HUES6 (cell line): ENCODE results near the gene TMEM214.
A peak's percentile ranks its signal among the peaks of the same experiment; 100 is the strongest.

Experiments
- H3K27ac ChIP-seq: 2 replicates; pipeline ENCODE4 v1.7.0; 2013; ENCODE audit warnings: low read depth, mild to moderate bottlenecking, low read length, inconsistent platforms
- H3K27me3 ChIP-seq: 2 replicates; pipeline ENCODE4 v1.6.1; 2013; ENCODE audit warnings: low read length; ENCODE audit not compliant: control insufficient read depth, insufficient read depth
- H3K36me3 ChIP-seq: 2 replicates; pipeline ENCODE4 v1.6.1; 2013; ENCODE audit warnings: low read length; ENCODE audit not compliant: control insufficient read depth, insufficient read depth
- H3K4me1 ChIP-seq: 2 replicates; pipeline ENCODE4 v1.6.1; 2013; ENCODE audit warnings: low read length; ENCODE audit not compliant: control insufficient read depth, insufficient read depth
- H3K4me3 ChIP-seq: 2 replicates; pipeline ENCODE4 v1.5.1; 2013; ENCODE audit warnings: low read depth, low read length
- H3K9ac ChIP-seq: one replicate; pipeline ENCODE4 v1.6.1; 2013; ENCODE audit warnings: mild to moderate bottlenecking, low read length
- H3K9me3 ChIP-seq: 2 replicates; pipeline ENCODE4 v1.6.1; 2013; ENCODE audit warnings: low read depth, low read length; ENCODE audit not compliant: control insufficient read depth, insufficient read depth

TMEM214 gene

GRCh38 chr2:27053776-27054175 is 21.0 kb downstream of the TMEM214 start:
- Histone ChIP-seq H3K27me3 (no peaks in the 10 kb centered on the region), H3K9me3 (no peaks in the 10 kb centered on the region), H3K9ac (no peak overlapping the region), H3K4me3 (no peak overlapping the region), H3K36me3 (peaks cover 50% of the 10 kb centered on the region), H3K27ac (no peak overlapping the region), H3K4me1 (no peaks in the 10 kb centered on the region)

DNA sequence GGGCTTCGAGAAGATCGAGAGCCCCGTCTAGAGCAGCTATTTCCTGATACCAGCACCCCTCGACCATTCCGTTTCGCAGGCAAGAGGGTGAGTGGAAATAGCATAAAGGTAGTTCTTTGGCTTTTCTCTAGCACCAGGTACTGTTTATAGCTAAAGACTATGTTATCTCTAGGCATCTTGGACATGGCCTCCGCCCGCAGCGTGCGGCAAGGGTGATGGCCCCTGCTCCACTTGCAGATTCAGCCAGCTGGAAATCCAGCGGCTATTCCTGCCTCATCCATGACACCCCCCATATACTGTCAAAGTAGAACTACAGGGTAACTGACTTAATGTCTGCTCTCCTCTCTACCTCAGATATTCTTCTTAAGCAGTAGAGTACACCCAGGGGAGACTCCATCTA is 22.0 kb downstream of the TMEM214 start:
- no peaks in the 10 kb centered on the region for H3K9me3 ChIP-seq
- no peaks in the 10 kb centered on the region for H3K27me3 ChIP-seq
- H3K36me3 ChIP-seq = peaks cover 59% of the 10 kb centered on the region
- H3K4me1 ChIP-seq = no peaks in the 10 kb centered on the region
- no peak overlapping the region for H3K4me3 ChIP-seq
- no peak overlapping the region for H3K9ac ChIP-seq
- H3K27ac ChIP-seq = no peak overlapping the region

DNA sequence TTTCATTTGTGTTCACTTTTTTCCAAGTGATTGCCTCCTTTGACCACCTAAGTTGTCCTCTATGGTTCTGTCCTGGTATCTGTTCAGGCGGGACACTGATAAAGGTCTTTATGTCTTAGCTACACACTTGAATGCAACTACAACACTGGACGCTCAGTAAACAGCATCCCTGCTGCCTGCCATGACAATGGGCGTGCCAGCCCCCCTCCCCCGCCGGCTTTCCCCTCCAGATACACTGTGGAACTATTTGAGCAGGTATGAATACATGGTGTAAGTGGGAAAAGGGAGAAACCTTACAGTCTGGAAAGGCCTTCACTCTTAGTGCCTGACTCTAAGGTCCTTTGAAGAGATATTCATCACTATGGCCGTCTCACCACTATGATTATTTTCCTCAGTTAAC is 24.4 kb downstream of the TMEM214 start:
- no peak overlapping the region for H3K4me3 ChIP-seq
- H3K36me3 ChIP-seq = peaks cover 70% of the 10 kb centered on the region
- H3K27ac ChIP-seq = no peak overlapping the region
- no peak overlapping the region for H3K9ac ChIP-seq
- H3K27me3 ChIP-seq = no peaks in the 10 kb centered on the region
- H3K4me1 ChIP-seq = no peaks in the 10 kb centered on the region
- no peaks in the 10 kb centered on the region for H3K9me3 ChIP-seq

- H3K9me3 ChIP-seq = no peaks in the 10 kb centered on the region
- H3K36me3 ChIP-seq = peaks cover 79% of the 10 kb centered on the region
- no peak overlapping the region for H3K27ac ChIP-seq
- no peak overlapping the region for H3K9ac ChIP-seq
- H3K4me1 ChIP-seq = no peaks in the 10 kb centered on the region
- no peaks in the 10 kb centered on the region for H3K27me3 ChIP-seq
- no peak overlapping the region for H3K4me3 ChIP-seq
Measured at GRCh38 chr2:27058210-27058609, 25.4 kb downstream of the TMEM214 start.

- no peaks in the 10 kb centered on the region for H3K4me1 ChIP-seq
- H3K9me3 ChIP-seq = no peaks in the 10 kb centered on the region
- no peak overlapping the region for H3K27ac ChIP-seq
- peaks cover 72% of the 10 kb centered on the region for H3K36me3 ChIP-seq
- no peaks in the 10 kb centered on the region for H3K27me3 ChIP-seq
- H3K9ac ChIP-seq = no peak overlapping the region
- no peak overlapping the region for H3K4me3 ChIP-seq
Measured at GRCh38 chr2:27059141-27059820, 26.5 kb downstream of the TMEM214 start.

DNA sequence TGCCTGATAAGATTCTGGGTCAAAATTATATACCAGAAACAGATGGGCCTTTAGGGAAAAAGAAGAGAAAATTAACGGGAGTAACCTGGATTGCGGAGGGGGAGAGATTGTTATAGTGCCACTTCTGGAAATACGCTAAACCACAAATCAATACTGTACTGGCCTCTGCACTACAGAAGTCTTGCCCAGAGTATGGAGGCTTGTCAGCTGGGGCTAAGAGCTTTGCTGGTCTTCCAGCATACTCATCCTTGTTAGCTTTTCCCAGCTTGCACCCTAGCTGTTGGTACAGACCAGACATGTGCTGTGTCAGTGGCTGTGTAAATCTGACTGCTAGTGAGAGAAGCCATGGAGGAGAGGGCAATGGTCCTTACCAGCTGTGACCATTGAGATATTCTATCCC is 27.6 kb downstream of the TMEM214 start:
- H3K36me3 ChIP-seq = peaks cover 67% of the 10 kb centered on the region
- H3K9ac ChIP-seq = no peak overlapping the region

DNA sequence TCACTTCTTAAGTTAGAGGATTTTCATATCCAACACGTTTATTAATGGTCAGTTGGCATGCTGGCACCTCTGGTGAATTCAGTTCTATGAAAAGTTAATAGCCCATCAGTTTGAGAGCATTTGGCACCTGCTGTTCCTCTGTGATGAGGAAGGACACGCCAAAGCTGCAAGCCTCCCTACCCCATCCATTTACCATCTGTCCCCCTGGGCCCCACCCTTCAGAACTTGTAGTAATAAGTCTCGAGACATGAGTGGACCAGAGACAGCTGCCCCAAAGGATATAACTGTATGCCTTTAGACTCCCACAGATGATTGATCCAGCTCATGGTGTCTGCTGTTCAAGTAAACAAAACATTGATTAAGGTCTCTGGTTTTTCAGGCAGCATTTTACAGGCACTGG is 32.4 kb downstream of the TMEM214 start:
- Histone ChIP-seq H3K27me3 (no peaks in the 10 kb centered on the region), H3K9ac (no peak overlapping the region), H3K9me3 (no peaks in the 10 kb centered on the region), H3K27ac (no peak overlapping the region), H3K4me3 (no peak overlapping the region), H3K36me3 (peaks cover 61% of the 10 kb centered on the region), H3K4me1 (no peaks in the 10 kb centered on the region)

More for the DNA sequence above, 27.6 kb downstream of the TMEM214 start:
- Histone ChIP-seq H3K27ac (no peak overlapping the region), H3K4me1 (no peaks in the 10 kb centered on the region), H3K4me3 (no peak overlapping the region), H3K9me3 (no peaks in the 10 kb centered on the region), H3K27me3 (no peaks in the 10 kb centered on the region)

- Histone ChIP-seq H3K4me1 (peaks cover 5% of the 10 kb centered on the region), H3K4me3 (no peak overlapping the region), H3K9me3 (no peaks in the 10 kb centered on the region), H3K27ac (no peak overlapping the region), H3K27me3 (no peaks in the 10 kb centered on the region), H3K36me3 (peaks cover 52% of the 10 kb centered on the region), H3K9ac (no peak overlapping the region)
Measured at GRCh38 chr2:27067385-27067784, 34.6 kb downstream of the TMEM214 start.

DNA sequence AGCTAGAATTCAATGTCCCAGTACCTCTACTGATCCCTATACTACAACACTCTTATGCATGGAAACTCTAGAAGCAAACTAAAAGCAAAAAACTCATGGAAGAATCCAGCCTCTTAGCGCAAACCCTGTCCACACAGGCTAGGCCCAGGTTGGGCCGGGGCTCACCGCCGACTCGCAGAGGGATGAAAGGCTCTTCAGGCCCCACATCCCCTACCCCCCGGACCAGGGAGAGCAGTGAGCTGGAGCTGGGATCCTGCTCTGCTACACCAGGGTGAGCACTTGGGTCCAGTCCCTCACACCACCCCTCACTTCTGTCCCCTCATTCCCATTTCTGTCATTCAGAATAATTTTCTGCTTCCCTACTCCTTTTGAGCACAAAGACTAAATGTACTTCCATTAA is 36.7 kb downstream of the TMEM214 start:
- no peak overlapping the region for H3K9ac ChIP-seq

DNA sequence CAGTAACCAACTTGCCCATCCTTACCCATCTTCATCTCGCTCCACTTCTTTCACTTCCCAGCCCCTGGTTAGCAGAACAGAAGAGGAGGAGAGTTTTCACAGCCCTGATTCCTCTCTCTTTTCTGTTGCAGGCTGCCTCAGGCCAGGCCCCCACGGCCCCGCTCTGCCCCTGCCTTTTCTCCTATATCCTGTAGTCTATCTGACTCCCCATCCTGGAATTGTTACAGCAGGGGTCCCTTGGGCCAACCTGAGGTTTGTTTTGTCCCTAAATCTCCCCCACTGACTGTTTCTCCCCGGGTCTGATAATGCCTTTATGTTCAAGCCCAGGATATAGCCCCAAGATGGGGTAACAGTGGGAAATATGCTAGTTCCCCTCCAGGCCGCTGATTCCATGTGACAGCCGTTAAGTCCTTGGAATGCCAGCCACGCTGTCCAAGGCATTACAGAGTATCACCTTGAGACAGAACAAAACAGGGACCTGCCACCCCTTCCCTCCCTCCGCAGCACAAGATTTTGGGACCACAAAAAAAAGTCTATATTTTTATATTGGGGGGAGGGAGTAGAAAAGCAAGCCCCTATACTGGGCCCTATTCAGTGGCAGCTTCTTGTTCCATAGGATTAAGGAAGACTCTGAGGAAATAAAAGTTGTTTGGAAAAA is 37.3 kb downstream of the TMEM214 start:
- Histone ChIP-seq H3K4me3 (peak overlapping the region; percentile 83), H3K36me3 (peaks cover 41% of the 10 kb centered on the region), H3K9ac (no peak overlapping the region), H3K4me1 (peaks cover 12% of the 10 kb centered on the region), H3K9me3 (no peaks in the 10 kb centered on the region), H3K27me3 (no peaks in the 10 kb centered on the region), H3K27ac (no peak overlapping the region)

More for the DNA sequence above, 36.7 kb downstream of the TMEM214 start:
- H3K36me3 ChIP-seq = peaks cover 45% of the 10 kb centered on the region
- H3K27me3 ChIP-seq = no peaks in the 10 kb centered on the region
- no peak overlapping the region for H3K27ac ChIP-seq
- no peak overlapping the region for H3K4me3 ChIP-seq
- H3K4me1 ChIP-seq = peaks cover 12% of the 10 kb centered on the region
- H3K9me3 ChIP-seq = no peaks in the 10 kb centered on the region

GRCh38 chr2:27070653-27071276 is 38.0 kb downstream of the TMEM214 start:
- peaks cover 12% of the 10 kb centered on the region for H3K4me1 ChIP-seq
- no peaks in the 10 kb centered on the region for H3K27me3 ChIP-seq
- H3K36me3 ChIP-seq = peaks cover 35% of the 10 kb centered on the region
- H3K9me3 ChIP-seq = no peaks in the 10 kb centered on the region
- peak overlapping the region; percentile 52; the same call in 1 of the 2 replicates for H3K27ac ChIP-seq
- H3K4me3 ChIP-seq = peak overlapping the region; percentile 83
- H3K9ac ChIP-seq = peak overlapping the region; percentile 81
